ENCODE measurements around the gene PICALM.

GRCh38 chr11:85930879-85931366 is 138.0 kb downstream of the PICALM start:
- TF ChIP-seq YY1 (IDR thresholded peaks at IDR 0.05): peak; percentile 89
- TF ChIP-seq CTCF (IDR thresholded peaks at IDR 0.05; ENCODE audit: low read depth, low read length, missing input control): no peak
- TF ChIP-seq REST (IDR thresholded peaks at IDR 0.05): peak; percentile 58
- peak; percentile 72 for TF ChIP-seq MAX (IDR thresholded peaks at IDR 0.05)
- peak; percentile 18 for TF ChIP-seq NR2F2 (IDR thresholded peaks at IDR 0.05)
- peak; percentile 64 for TF ChIP-seq ZBTB33 (IDR thresholded peaks at IDR 0.05)
- TF ChIP-seq JUND (IDR thresholded peaks at IDR 0.05): peak; percentile 85 to 90
- no peak for TF ChIP-seq ATF3 (IDR thresholded peaks at IDR 0.05)
- TF ChIP-seq SP1 (IDR thresholded peaks at IDR 0.05): peak; percentile 94
- TF ChIP-seq TAF1 (conservative IDR thresholded peaks at IDR 0.05): no peak

All from liver (tissue), 3 donors.